Vagina (tissue), 2 donors: Measurements from ENCODE around the gene SRGAP3. TPM values are rescaled to one million over a fixed set of nuclear protein-coding genes. Genes with fewer than 3 reads are reported as not detected.

Source experiments
- DNase-seq, 2 donors: peaks; one replicate each; pipeline ENCODE4 v3.0.0-alpha.2; 2017; ENCODE audit errors: extremely low spot score in 2 of 2
- H3K27ac ChIP-seq: fragments of 200-600 bp; sonication (generic); one replicate; pipeline ENCODE4 v1.5.1; 2019
- H3K27me3 ChIP-seq: fragments of 200-600 bp; sonication (generic); one replicate; pipeline ENCODE4 v1.5.1; 2019
- H3K36me3 ChIP-seq, 2 donors: fragments of 200-600 bp; sonication (generic); one replicate each; pipeline ENCODE4 v1.5.1; 2017 to 2019
- H3K4me1 ChIP-seq: fragments of 200-600 bp; sonication (generic); one replicate; pipeline ENCODE4 v1.5.1; 2019
- H3K4me3 ChIP-seq, 2 donors: fragments of 200-600 bp; sonication (generic); 1 replicate in 1 of 2; 2 replicates in 1 of 2; pipeline ENCODE4 v1.5.1; 2016 to 2019
- H3K9me3 ChIP-seq: fragments of 200-600 bp; sonication (generic); one replicate; pipeline ENCODE4 v1.5.1; 2019
- POLR2A ChIP-seq, 2 donors: fragments of 450-650 bp; IDR thresholded peaks; one replicate each; pipeline ENCODE4 v1.6.1; 2017; ENCODE audit warnings: antibody characterized with exemption in 2 of 2, mild to moderate bottlenecking in 2 of 2, moderate library complexity in 2 of 2
- POLR2AphosphoS5 ChIP-seq, 2 donors: sonication (generic); formaldehyde crosslinking; IDR thresholded peaks; one replicate each; pipeline ENCODE4 v1.9.0; 2017; ENCODE audit warnings: antibody characterized with exemption in 2 of 2, mild to moderate bottlenecking in 2 of 2, low read depth in 1 of 2; ENCODE audit not compliant: insufficient read depth in 1 of 2
- intact Hi-C: fragments of 100-400 bp; cut with DNase I; formaldehyde crosslinking; loops from one replicate; pipeline ENCODE4 v1.15.1; 2023
- total RNA-seq: library from RNA; depleted of rRNA; stranded (reverse); fragments of >200 nt; gene quantifications from one replicate; pipeline ENCODE4 v1.2.3, GENCODE V29; 2016
- TF ChIP-seq, protein P1 (sequence below), 3 experiments: fragments of 450-650 bp in 2 of 3; fragments of 200-600 bp in 1 of 3; sonication (generic) in 1 of 3; IDR thresholded peaks; one replicate each; pipeline ENCODE4 v1.5.1; 2017 to 2019; ENCODE audit warnings: antibody characterized with exemption in 3 of 3, mild to moderate bottlenecking in 2 of 3, moderate library complexity in 2 of 3

Gene SRGAP3
- total RNA-seq, 1 donor from 2014 or later, result 20.6 TPM

DNA sequence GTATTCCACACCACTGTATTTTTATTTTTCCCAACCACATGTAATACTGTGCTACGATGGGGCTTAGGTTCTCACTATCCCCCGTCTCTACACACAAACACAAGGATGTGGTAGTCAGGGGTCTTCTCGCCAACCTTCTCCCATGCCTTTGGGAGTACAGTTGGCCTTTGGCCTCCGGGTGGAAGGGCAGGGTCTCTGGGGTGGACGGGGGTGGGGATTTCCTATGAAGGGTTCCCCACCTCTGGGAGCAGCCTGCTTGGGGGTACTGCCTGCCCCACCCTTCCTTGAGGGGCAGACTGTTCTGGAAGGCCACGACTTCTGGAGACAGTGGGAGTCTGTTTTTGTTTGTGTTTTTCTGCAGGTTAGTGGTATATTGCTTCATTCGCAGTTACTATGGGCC lies 264.9 kb downstream of the SRGAP3 start:
- H3K9me3 ChIP-seq, result no peaks in the 10 kb centered on the region
- no peak overlapping the region for H3K27ac ChIP-seq
- DNase-seq, result peak; percentile 22 to 65
- no peaks in the 10 kb centered on the region for H3K27me3 ChIP-seq
- H3K4me3 ChIP-seq, result no peak overlapping the region
- TF ChIP-seq POLR2A (IDR thresholded peaks at IDR 0.05) (no peak), POLR2AphosphoS5 (IDR thresholded peaks at IDR 0.05; ENCODE audit: insufficient read depth in 1 of 2, low read depth in 1 of 2) (no peak)
- TF ChIP-seq, protein P1, sequence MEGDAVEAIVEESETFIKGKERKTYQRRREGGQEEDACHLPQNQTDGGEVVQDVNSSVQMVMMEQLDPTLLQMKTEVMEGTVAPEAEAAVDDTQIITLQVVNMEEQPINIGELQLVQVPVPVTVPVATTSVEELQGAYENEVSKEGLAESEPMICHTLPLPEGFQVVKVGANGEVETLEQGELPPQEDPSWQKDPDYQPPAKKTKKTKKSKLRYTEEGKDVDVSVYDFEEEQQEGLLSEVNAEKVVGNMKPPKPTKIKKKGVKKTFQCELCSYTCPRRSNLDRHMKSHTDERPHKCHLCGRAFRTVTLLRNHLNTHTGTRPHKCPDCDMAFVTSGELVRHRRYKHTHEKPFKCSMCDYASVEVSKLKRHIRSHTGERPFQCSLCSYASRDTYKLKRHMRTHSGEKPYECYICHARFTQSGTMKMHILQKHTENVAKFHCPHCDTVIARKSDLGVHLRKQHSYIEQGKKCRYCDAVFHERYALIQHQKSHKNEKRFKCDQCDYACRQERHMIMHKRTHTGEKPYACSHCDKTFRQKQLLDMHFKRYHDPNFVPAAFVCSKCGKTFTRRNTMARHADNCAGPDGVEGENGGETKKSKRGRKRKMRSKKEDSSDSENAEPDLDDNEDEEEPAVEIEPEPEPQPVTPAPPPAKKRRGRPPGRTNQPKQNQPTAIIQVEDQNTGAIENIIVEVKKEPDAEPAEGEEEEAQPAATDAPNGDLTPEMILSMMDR (IDR thresholded peaks at IDR 0.05), result no peak
- intact Hi-C loops, result no loop called here
- no peaks in the 10 kb centered on the region for H3K4me1 ChIP-seq
- H3K36me3 ChIP-seq, result no peaks in the 10 kb centered on the region

DNA sequence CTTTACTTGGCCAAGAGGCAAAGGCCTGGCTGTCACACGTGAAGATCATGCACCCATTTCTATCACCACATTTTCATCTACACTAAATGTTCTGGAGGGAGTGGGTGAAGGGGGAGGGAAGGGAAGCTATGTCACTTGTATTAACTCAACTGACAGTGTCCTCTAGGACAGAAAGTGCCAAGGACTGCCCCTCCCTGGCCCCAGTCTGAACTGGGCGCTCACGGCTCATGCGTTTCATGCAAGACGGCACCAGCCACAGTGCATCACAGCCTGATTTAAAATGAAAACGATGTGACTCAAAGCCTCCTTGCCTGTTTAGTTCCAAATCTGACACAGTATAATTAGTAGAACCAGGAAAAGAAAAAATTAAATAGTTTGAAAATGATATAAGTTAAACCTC lies 265.4 kb downstream of the SRGAP3 start:
- Histone ChIP-seq H3K9me3 (no peaks in the 10 kb centered on the region), H3K4me3 (no peak overlapping the region), H3K4me1 (no peaks in the 10 kb centered on the region), H3K27me3 (no peaks in the 10 kb centered on the region), H3K36me3 (no peaks in the 10 kb centered on the region), H3K27ac (no peak overlapping the region)
- peak; percentile 49 to 54 for DNase-seq
- intact Hi-C loops, result no loop called here
- TF ChIP-seq POLR2A (IDR thresholded peaks at IDR 0.05) (no peak), POLR2AphosphoS5 (IDR thresholded peaks at IDR 0.05; ENCODE audit: insufficient read depth in 1 of 2, low read depth in 1 of 2) (no peak)
- TF ChIP-seq, protein P1 (IDR thresholded peaks at IDR 0.05), result no peak

DNA sequence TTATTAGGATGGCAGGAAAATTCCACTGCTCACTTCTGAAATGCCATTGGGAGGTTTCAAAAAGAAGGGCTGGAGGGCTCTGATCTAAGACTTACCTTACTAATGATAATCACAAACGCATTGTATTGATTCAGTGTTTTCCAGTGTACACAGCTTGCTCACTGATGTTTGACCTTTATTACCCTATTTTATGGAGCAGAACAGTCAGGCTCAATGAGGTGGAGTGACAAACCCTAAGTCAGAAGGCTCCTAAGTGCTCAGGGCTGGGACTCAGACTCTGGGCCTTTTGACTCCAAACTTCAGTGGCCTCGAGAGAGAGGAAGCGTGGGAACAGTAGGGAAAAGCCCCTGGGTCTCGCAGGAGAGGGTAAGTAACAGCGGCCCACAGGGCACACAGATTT lies 265.9 kb downstream of the SRGAP3 start:
- no peaks in the 10 kb centered on the region for H3K27me3 ChIP-seq
- peak in 1 of 2 donors; percentile 52 for DNase-seq
- intact Hi-C loops, result no loop called here

DNA sequence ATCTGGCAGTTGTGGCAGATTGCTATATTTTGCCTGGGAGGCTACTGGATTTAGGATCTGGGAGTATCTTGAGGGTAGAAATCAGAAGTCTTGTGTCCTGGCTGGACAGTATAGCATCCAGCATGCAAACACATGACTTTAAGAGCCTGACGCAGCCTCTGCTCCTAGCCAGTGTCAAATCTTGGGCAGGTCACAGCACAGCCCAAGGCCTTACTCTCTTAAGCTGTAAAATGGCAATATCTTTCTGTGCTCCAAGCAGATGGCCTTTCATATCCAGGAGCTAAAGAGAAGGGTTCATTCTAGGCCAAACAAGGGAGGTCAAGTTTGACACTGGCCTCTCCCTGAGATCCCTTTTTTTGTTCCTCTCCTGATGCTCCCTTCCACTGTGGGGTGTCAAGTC lies 266.4 kb downstream of the SRGAP3 start:
- H3K4me3 ChIP-seq, result no peak overlapping the region
- DNase-seq, result peak; percentile 9 to 60
- no peaks in the 10 kb centered on the region for H3K4me1 ChIP-seq
- intact Hi-C loops, result no loop called here
- H3K27me3 ChIP-seq, result no peaks in the 10 kb centered on the region
- H3K27ac ChIP-seq, result no peak overlapping the region
- no peaks in the 10 kb centered on the region for H3K9me3 ChIP-seq
- TF ChIP-seq POLR2A (IDR thresholded peaks at IDR 0.05) (no peak), POLR2AphosphoS5 (IDR thresholded peaks at IDR 0.05; ENCODE audit: insufficient read depth in 1 of 2, low read depth in 1 of 2) (no peak)
- TF ChIP-seq, protein P1 (IDR thresholded peaks at IDR 0.05), result no peak
- no peaks in the 10 kb centered on the region for H3K36me3 ChIP-seq

More for the DNA sequence above, 265.9 kb downstream of the SRGAP3 start:
- H3K4me1 ChIP-seq, result no peaks in the 10 kb centered on the region
- no peaks in the 10 kb centered on the region for H3K36me3 ChIP-seq
- no peak overlapping the region for H3K27ac ChIP-seq
- H3K9me3 ChIP-seq, result no peaks in the 10 kb centered on the region
- TF ChIP-seq, protein P1 (IDR thresholded peaks at IDR 0.05), result no peak
- TF ChIP-seq POLR2AphosphoS5 (IDR thresholded peaks at IDR 0.05; ENCODE audit: insufficient read depth in 1 of 2, low read depth in 1 of 2) (no peak), POLR2A (IDR thresholded peaks at IDR 0.05) (no peak)
- H3K4me3 ChIP-seq, result no peak overlapping the region

DNA sequence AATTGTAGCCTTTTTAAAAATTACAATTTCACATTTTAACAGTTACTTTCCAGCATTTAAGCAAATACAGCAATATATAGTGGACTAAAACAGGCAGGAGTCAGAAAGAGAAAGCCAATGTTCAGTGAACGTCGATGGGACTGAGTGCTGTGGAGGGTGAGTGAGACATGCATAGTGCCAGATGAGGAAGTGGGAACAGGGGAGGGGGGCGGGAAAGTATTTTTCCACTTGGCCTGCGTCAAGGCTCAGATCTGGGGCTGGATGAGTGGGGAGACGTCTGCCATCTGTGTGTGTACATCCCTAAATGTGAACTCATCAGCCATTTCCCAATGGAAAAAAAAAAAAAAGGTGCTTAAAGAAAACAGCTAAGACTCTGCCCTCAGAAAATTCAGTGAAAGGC lies 266.9 kb downstream of the SRGAP3 start:
- TF ChIP-seq POLR2AphosphoS5 (IDR thresholded peaks at IDR 0.05; ENCODE audit: insufficient read depth in 1 of 2, low read depth in 1 of 2) (no peak), POLR2A (IDR thresholded peaks at IDR 0.05) (no peak)
- TF ChIP-seq, protein P1 (IDR thresholded peaks at IDR 0.05), result no peak
- DNase-seq, result peak; percentile 37 to 83
- Histone ChIP-seq H3K27ac (no peak overlapping the region), H3K9me3 (no peaks in the 10 kb centered on the region), H3K36me3 (no peaks in the 10 kb centered on the region), H3K4me3 (no peak overlapping the region), H3K27me3 (no peaks in the 10 kb centered on the region), H3K4me1 (no peaks in the 10 kb centered on the region)
- intact Hi-C loops, result no loop called here
